Pancreas (tissue), 10 donors: ENCODE measurements around the gene HOXD8. TPM values are rescaled to one million over a fixed set of nuclear protein-coding genes. Genes with fewer than 3 reads are reported as not detected.

Experiments used
- ATAC-seq, 4 donors: fragments of 200-7000 bp; cut with Tn5 transposase; one replicate each; pipeline versions ENCODE4 v1.8.0 to v1.9.1; 2020; ENCODE audit warnings: mild to moderate bottlenecking in 4 of 4, moderate library complexity in 4 of 4
- DNase-seq, 6 donors: peaks; one replicate each; pipeline ENCODE4 v3.0.0-alpha.2; 2020
- FAIRE-seq: peaks from 2 replicates; lab custom pipeline; 2012; peaks lifted over from hg19 to GRCh38; lab: Jason Lieb, UNC
- H3K27ac ChIP-seq, 4 donors: fragments of 200-600 bp; sonication (generic); 1 replicate in 3 of 4; 2 replicates in 1 of 4; pipeline versions ENCODE4 v1.5.0 to v1.8.0; 2020
- H3K27me3 ChIP-seq, 4 donors: fragments of 200-600 bp; one replicate each; pipeline ENCODE4 v1.8.0; 2021
- H3K36me3 ChIP-seq, 3 donors: fragments of 200-600 bp; sonication (generic) in 1 of 3; one replicate each; pipeline versions ENCODE4 v1.5.0 to v1.8.0; 2020 to 2021
- H3K4me1 ChIP-seq, 3 donors: fragments of 200-600 bp; one replicate each; pipeline ENCODE4 v1.8.0; 2021
- H3K4me3 ChIP-seq, 4 donors: fragments of 200-600 bp; sonication (generic) in 2 of 4; one replicate each; pipeline versions ENCODE4 v1.5.0 to v1.8.0; 2020 to 2021
- H3K9me3 ChIP-seq, 4 donors: fragments of 200-600 bp; one replicate each; pipeline ENCODE4 v1.8.0; 2021
- CTCF ChIP-seq, 4 donors: fragments of 200-600 bp; sonication (generic) in 3 of 4; IDR thresholded peaks; one replicate each; pipeline versions ENCODE4 v1.5.0 to v1.8.0; 2021; ENCODE audit warnings: antibody characterized with exemption in 4 of 4
- WGBS, 2 donors: extraction: QIAGEN DNeasy Blood & Tissue Kit; methylation state at CpG; one replicate each; pipeline ENCODE4 v1.1.7; 2013; 5-methylcytosine and 5-hydroxymethylcytosine counted together
- intact Hi-C, 3 donors: fragments of 100-400 bp; cut with DNase I; formaldehyde crosslinking; loops; one replicate each; pipeline versions ENCODE4 v1.11.1 to v1.14.2; 2022
- polyA plus RNA-seq, 2 donors: library from polyadenylated mRNA; stranded (reverse); fragments of 200-250 nt; gene quantifications; one replicate each; pipeline ENCODE4 v1.2.3, GENCODE V29; 2013
- total RNA-seq, 6 donors: library from RNA; stranded (reverse); fragmentation: NEBNext Ultra II Directional in 4 of 6; extraction: Animal tissue kit (Norgen Biotek cat#: 25700) in 4 of 6; gene quantifications; one replicate each; pipeline versions ENCODE4 v1.2.1 to v1.2.4, GENCODE V29; 2021 to 2023
- donor health status: healthy with polysubstance abuse.
- donor health status: DM: no; HTN: no; CAD: no; lungs with moderate emphysema.
- donor health status: DM: no; HTN: no; CAD: no.
- donor health status: control.
- donor health status: control.
- donor health status: Bipolar disorder and iron deficiency.
- donor health status: DM: yes; HTN: yes; CAD: no.
- donor health status: DM: no; HTN: no; CAD: no.
- donor health status: DM: no; HTN: no; CAD: no.
- donor health status: DM: yes; HTN: yes; CAD: no.

Gene HOXD8
- total and polyA plus RNA-seq, 8 donors = 0.19 to 1.5 (median 0.62) TPM

- H3K9me3 ChIP-seq = no peaks in the 10 kb centered on the region
- no peak for FAIRE-seq
- WGBS, 2 donors = 13 to 14% methylated on average over 15 of the region's 15 CpGs
- H3K4me1 ChIP-seq = peaks cover 0 to 8% (median 5%) of the 10 kb centered on the region in 3 donors
- no peak for DNase-seq
- no peak for ATAC-seq
- H3K27me3 ChIP-seq = peaks cover 8 to 75% (median 32%) of the 10 kb centered on the region in 4 donors
- H3K36me3 ChIP-seq = no peaks in the 10 kb centered on the region
- TF ChIP-seq CTCF (IDR thresholded peaks at IDR 0.05) = no peak
- peak overlapping the region in 1 of 4 donors; percentile 39 for H3K4me3 ChIP-seq
- intact Hi-C loops = loop anchor here in 2 of 3 donors (10.0 kb wide), 2 partner anchors 324 to 434 kb away; no protein-coding TSS in a partner anchor
- no peak overlapping the region for H3K27ac ChIP-seq
Observed at GRCh38 chr2:176130957-176131847, 1.7 kb downstream of the HOXD8 start.

GRCh38 chr2:176131848-176132158 lies 2.3 kb downstream of the HOXD8 start:
- 18 to 25% methylated on average over 4 of the region's 4 CpGs for WGBS, 2 donors

GRCh38 chr2:176132205-176133171 lies 3.0 kb downstream of the HOXD8 start:
- no peak for TF ChIP-seq CTCF (IDR thresholded peaks at IDR 0.05)
- intact Hi-C loops = loop anchor here in 2 of 3 donors (10.0 kb wide), 2 partner anchors 322 to 432 kb away; no protein-coding TSS in a partner anchor
- Histone ChIP-seq H3K27ac (no peak overlapping the region), H3K9me3 (no peaks in the 10 kb centered on the region), H3K4me1 (peaks cover 0 to 14% (median 5%) of the 10 kb centered on the region in 3 donors), H3K36me3 (no peaks in the 10 kb centered on the region), H3K27me3 (peaks cover 8 to 75% (median 29%) of the 10 kb centered on the region in 4 donors), H3K4me3 (no peak overlapping the region)
- FAIRE-seq = no peak
- DNase-seq = no peak
- WGBS, 2 donors = 10 to 11% methylated on average over 33 of the region's 33 CpGs
- ATAC-seq = no peak

More at GRCh38 chr2:176131848-176132158, 2.3 kb downstream of the HOXD8 start:
- DNase-seq (no peak), FAIRE-seq (peak; percentile 39), ATAC-seq (no peak)
- Histone ChIP-seq H3K27me3 (peaks cover 8 to 75% (median 29%) of the 10 kb centered on the region in 4 donors), H3K9me3 (no peaks in the 10 kb centered on the region), H3K4me1 (peaks cover 0 to 14% (median 5%) of the 10 kb centered on the region in 3 donors), H3K4me3 (no peak overlapping the region), H3K27ac (no peak overlapping the region), H3K36me3 (no peaks in the 10 kb centered on the region)
- intact Hi-C loops = loop anchor here in 2 of 3 donors (10.0 kb wide), 2 partner anchors 323 to 433 kb away; no protein-coding TSS in a partner anchor
- TF ChIP-seq CTCF (IDR thresholded peaks at IDR 0.05) = no peak

GRCh38 chr2:176133389-176133788 lies 3.9 kb downstream of the HOXD8 start:
- DNase-seq = no peak
- TF ChIP-seq CTCF (IDR thresholded peaks at IDR 0.05) = no peak

More at GRCh38 chr2:176133389-176133788, 3.9 kb downstream of the HOXD8 start:
- Histone ChIP-seq H3K4me1 (peaks cover 0 to 14% (median 5%) of the 10 kb centered on the region in 3 donors), H3K9me3 (no peaks in the 10 kb centered on the region), H3K4me3 (no peak overlapping the region), H3K27me3 (peaks cover 5 to 76% (median 32%) of the 10 kb centered on the region in 4 donors), H3K36me3 (no peaks in the 10 kb centered on the region), H3K27ac (no peak overlapping the region)
- no peak for ATAC-seq
- intact Hi-C loops = loop anchor here in 2 of 3 donors (10.0 kb wide), 2 partner anchors 321 to 431 kb away; no protein-coding TSS in a partner anchor
- FAIRE-seq = no peak
